ENCODE data around the gene ADAMTS19. TPM values are rescaled to one million over a fixed set of nuclear protein-coding genes. Genes with fewer than 3 reads are reported as not detected.

Gene ADAMTS19
- total RNA-seq, 1 experiment from 2014 or later, result not detected

DNA sequence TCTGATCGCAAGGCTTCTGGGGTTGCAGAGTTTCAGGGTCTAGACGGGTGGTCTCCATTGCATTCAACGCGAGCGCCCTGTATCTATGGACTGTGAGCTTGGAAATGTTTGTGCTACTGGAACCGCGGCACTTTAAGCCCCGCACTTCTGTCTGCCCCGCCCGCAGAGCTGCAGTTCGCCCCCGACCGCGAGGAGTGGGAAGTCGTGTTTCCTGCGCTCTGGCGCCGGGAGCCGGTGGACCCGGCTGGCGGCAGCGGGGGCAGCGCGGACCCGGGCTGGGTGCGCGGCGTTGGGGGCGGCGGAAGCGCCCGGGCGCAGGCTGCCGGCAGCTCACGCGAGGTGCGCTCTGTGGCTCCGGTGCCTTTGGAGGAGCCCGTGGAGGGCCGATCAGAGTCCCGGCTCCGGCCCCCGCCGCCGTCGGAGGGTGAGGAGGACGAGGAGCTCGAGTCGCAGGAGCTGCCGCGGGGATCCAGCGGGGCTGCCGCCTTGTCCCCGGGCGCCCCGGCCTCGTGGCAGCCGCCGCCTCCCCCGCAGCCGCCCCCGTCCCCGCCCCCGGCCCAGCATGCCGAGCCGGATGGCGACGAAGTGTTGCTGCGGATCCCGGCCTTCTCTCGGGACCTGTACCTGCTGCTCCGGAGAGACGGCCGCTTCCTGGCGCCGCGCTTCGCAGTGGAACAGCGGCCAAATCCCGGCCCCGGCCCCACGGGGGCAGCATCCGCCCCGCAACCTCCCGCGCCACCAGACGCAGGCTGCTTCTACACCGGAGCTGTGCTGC, 1.0 kb downstream of the ADAMTS19 start:
- Mint-ChIP-seq H3K4me3 (ENCODE audit: low read depth, unreplicated experiment) (peak overlapping the region; percentile 78), H3K4me1 (ENCODE audit: low read depth, unreplicated experiment) (peaks cover 9% of the 10 kb centered on the region), H3K27ac (ENCODE audit: unreplicated experiment) (no peak overlapping the region), H3K9me3 (ENCODE audit: low read depth, unreplicated experiment) (no peaks in the 10 kb centered on the region), H3K27me3 (ENCODE audit: unreplicated experiment) (peaks cover 9% of the 10 kb centered on the region), H3K36me3 (ENCODE audit: insufficient read depth, unreplicated experiment) (peaks cover 24% of the 10 kb centered on the region)
- BruUV-seq (replicated peaks), result no TSS peak
- TF ChIP-seq CTCF (IDR thresholded peaks at IDR 0.05; ENCODE audit: unreplicated experiment), result peak; percentile 77
- intact Hi-C loops (cut with micrococcal nuclease; ENCODE audit: unreplicated experiment), result loop anchor here (2.0 to 10.0 kb wide), 2 partner anchors 308 to 346 kb away; no protein-coding TSS in a partner anchor
- peak; percentile 90 for DNase-seq
- CTCF ChIA-PET, result interaction anchor here (0.9 to 1.3 kb wide), 3 partner anchors 17 to 307 kb away, joined by 3 to 5 read pairs (median 5); no protein-coding TSS in a partner anchor

GRCh38 chr5:129461711-129462332, 1.7 kb downstream of the ADAMTS19 start:
- no peak for TF ChIP-seq CTCF (IDR thresholded peaks at IDR 0.05; ENCODE audit: unreplicated experiment)
- intact Hi-C loops (cut with micrococcal nuclease; ENCODE audit: unreplicated experiment), result loop anchor here (2.0 to 10.0 kb wide), 2 partner anchors 307 to 347 kb away; no protein-coding TSS in a partner anchor
- no peak overlapping the region for H3K27ac Mint-ChIP-seq (ENCODE audit: unreplicated experiment)
- H3K9me3 Mint-ChIP-seq (ENCODE audit: low read depth, unreplicated experiment), result no peaks in the 10 kb centered on the region
- H3K36me3 Mint-ChIP-seq (ENCODE audit: insufficient read depth, unreplicated experiment), result peaks cover 24% of the 10 kb centered on the region
- CTCF ChIA-PET, result interaction anchor here (0.9 to 1.3 kb wide), 2 partner anchors 17 to 306 kb away, joined by 5 read pairs; no protein-coding TSS in a partner anchor
- peaks cover 9% of the 10 kb centered on the region for H3K27me3 Mint-ChIP-seq (ENCODE audit: unreplicated experiment)
- no TSS peak for BruUV-seq (replicated peaks)
- no peak for DNase-seq
- peaks cover 9% of the 10 kb centered on the region for H3K4me1 Mint-ChIP-seq (ENCODE audit: low read depth, unreplicated experiment)
- peak overlapping the region; percentile 78 for H3K4me3 Mint-ChIP-seq (ENCODE audit: low read depth, unreplicated experiment)

DNA sequence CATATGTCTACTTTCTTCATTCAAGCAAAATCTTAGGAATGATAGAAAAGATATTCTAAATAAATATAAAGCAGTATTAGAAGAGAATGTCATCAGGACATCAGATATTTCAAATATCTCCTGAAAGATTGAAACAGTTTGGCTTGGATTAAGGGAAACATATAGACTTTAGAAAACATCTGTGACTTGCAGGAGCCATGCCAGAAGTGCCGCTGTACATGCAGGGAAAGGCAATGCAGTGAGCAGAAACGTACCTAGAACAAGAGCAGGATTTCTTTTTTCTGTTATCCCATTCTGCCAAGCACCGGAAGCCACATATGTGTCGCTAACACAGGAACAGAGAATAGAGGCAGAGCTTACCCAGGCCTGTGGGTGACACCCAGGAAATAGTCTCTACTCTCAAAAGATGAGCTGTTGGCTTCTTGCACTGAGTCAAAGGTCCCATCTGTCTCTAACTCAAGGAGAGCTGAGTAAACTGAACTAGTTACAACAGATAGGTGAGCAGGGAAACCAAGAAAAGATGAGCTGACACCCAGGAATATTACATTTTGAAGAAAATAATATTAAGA, 5.8 kb downstream of the ADAMTS19 start:
- H3K9me3 Mint-ChIP-seq (ENCODE audit: low read depth, unreplicated experiment), result no peaks in the 10 kb centered on the region
- TF ChIP-seq CTCF (IDR thresholded peaks at IDR 0.05; ENCODE audit: unreplicated experiment), result no peak
- DNase-seq, result no peak
- no peak overlapping the region for H3K27ac Mint-ChIP-seq (ENCODE audit: unreplicated experiment)
- CTCF ChIA-PET, result no interaction called here
- peaks cover 9% of the 10 kb centered on the region for H3K4me1 Mint-ChIP-seq (ENCODE audit: low read depth, unreplicated experiment)
- peaks cover 9% of the 10 kb centered on the region for H3K27me3 Mint-ChIP-seq (ENCODE audit: unreplicated experiment)
- intact Hi-C loops (cut with micrococcal nuclease; ENCODE audit: unreplicated experiment), result loop anchor here (10.0 kb wide), 1 partner anchor 351 kb away; no protein-coding TSS in a partner anchor
- peaks cover 11% of the 10 kb centered on the region for H3K36me3 Mint-ChIP-seq (ENCODE audit: insufficient read depth, unreplicated experiment)
- H3K4me3 Mint-ChIP-seq (ENCODE audit: low read depth, unreplicated experiment), result no peak overlapping the region
- no TSS peak for BruUV-seq (replicated peaks)

DNA sequence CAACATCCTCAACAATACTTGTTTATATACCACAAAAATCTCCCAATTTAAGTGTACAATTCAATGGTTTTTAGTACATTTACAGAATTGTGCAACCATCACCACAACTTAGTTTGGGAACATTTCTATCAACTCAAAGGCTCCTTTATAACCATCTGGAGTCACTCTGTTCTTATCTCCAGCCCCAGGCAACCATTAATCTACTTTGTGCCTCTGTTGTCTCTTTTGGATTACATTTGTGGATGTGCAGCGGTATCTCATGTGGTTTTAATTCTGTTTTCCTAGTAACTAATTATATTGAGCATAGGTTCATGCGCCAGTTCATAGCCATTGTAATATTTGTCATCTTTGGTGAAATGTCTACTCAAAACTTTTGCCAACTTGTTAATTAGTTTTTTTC, 14.4 kb downstream of the ADAMTS19 start:
- Mint-ChIP-seq H3K9me3 (ENCODE audit: low read depth, unreplicated experiment) (no peaks in the 10 kb centered on the region), H3K4me3 (ENCODE audit: low read depth, unreplicated experiment) (no peak overlapping the region), H3K27ac (ENCODE audit: unreplicated experiment) (no peak overlapping the region), H3K27me3 (ENCODE audit: unreplicated experiment) (no peaks in the 10 kb centered on the region), H3K36me3 (ENCODE audit: insufficient read depth, unreplicated experiment) (no peaks in the 10 kb centered on the region), H3K4me1 (ENCODE audit: low read depth, unreplicated experiment) (no peaks in the 10 kb centered on the region)
- no peak for DNase-seq
- BruUV-seq (replicated peaks), result no TSS peak
- TF ChIP-seq CTCF (IDR thresholded peaks at IDR 0.05; ENCODE audit: unreplicated experiment), result no peak
- CTCF ChIA-PET, result no interaction called here
- intact Hi-C loops (cut with micrococcal nuclease; ENCODE audit: unreplicated experiment), result no loop called here

All from Calu3 (cell line).